Measurements from ENCODE around the gene FTH1. TPM values are rescaled to one million over a fixed set of nuclear protein-coding genes. Genes with fewer than 3 reads are reported as not detected.
A peak's percentile ranks its signal among the peaks of the same experiment; 100 is the strongest.

FTH1 gene
- total and polyA plus RNA-seq, 2 of the 13 experiments (the other 11 are each of a cell fraction or from before 2014, with no cell fraction given), result 607 to 760 TPM

DNA sequence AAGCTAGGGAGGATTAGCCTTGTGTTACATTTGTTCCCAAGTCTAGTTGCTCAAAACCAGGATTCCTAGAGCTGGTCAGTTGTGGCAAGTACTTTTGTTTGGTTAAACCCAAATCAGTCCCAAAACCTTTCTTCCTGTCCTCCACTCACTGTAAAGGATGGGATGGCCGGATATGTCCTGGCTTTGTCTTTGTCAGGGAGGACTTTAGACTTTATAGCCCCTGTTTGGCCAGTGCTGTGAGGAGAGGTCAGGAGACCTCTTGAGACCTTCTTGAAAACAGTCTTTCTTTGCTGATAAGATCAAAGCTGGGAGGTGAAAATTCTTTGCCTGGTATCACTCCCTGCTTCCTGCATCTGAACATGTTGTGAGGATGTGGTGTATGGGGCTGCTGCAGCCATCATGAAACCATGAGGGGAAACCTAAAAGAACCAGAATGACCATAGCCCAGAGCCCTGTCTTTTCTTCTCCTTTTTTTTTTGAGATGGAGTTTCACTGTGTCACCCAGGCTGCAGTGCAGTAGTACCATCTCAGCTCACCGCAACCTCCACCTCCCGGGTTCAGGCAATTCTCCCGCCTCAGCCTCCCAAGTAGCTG, 43.6 kb upstream of the FTH1 start (continued):
- TF ChIP-seq NFE2L2 (IDR thresholded peaks at IDR 0.05; ENCODE audit: low read length), result no peak
- TF ChIP-seq MEF2D (CRISPR knock-in tag; IDR thresholded peaks at IDR 0.05), result no peak
- TF ChIP-seq ZNF292 (CRISPR knock-in tag; IDR thresholded peaks at IDR 0.05; ENCODE audit: borderline replicate concordance, low read depth), result no peak
- TF ChIP-seq ZNF224 (CRISPR knock-in tag; IDR thresholded peaks at IDR 0.05), result no peak
- TF ChIP-seq KDM1A (CRISPR knock-in tag; IDR thresholded peaks at IDR 0.05), result 0 out of 2 replicates have a peak, but pooled peaks have one; percentile 48
- TF ChIP-seq SOX5 (CRISPR knock-in tag; IDR thresholded peaks at IDR 0.05; ENCODE audit: borderline replicate concordance), result peak; percentile 83
- TF ChIP-seq ZBTB20 (CRISPR knock-in tag; IDR thresholded peaks at IDR 0.05; ENCODE audit: borderline replicate concordance, low read depth), result no peak
- peak; percentile 28; the same call in 1 of the 2 replicates for TF ChIP-seq ZNF556 (CRISPR knock-in tag; IDR thresholded peaks at IDR 0.05; ENCODE audit: borderline replicate concordance)
- no peak for TF ChIP-seq HMG20A (CRISPR knock-in tag; IDR thresholded peaks at IDR 0.05; ENCODE audit: borderline replicate concordance)
- TF ChIP-seq ZNF552 (CRISPR knock-in tag; IDR thresholded peaks at IDR 0.05; ENCODE audit: borderline replicate concordance), result no peak
- no peak for TF ChIP-seq AKAP8 (CRISPR knock-in tag; IDR thresholded peaks at IDR 0.05)
- no peak for TF ChIP-seq SUZ12 (IDR thresholded peaks at IDR 0.05; ENCODE audit: low read depth, low read length)
- no peak for TF ChIP-seq ZNF12 (CRISPR knock-in tag; IDR thresholded peaks at IDR 0.05)
- no peak for TF ChIP-seq PITX1 (CRISPR knock-in tag; IDR thresholded peaks at IDR 0.05)
- no peak for TF ChIP-seq STAT5B (CRISPR knock-in tag; IDR thresholded peaks at IDR 0.05)
- no peak for TF ChIP-seq ZFP90 (CRISPR knock-in tag; IDR thresholded peaks at IDR 0.05; ENCODE audit: borderline replicate concordance)
- no peak for TF ChIP-seq ZFX (CRISPR knock-in tag; IDR thresholded peaks at IDR 0.05; ENCODE audit: low read depth)
- no peak for TF ChIP-seq ZFYVE20 (CRISPR knock-in tag; IDR thresholded peaks at IDR 0.05; ENCODE audit: borderline replicate concordance, low read depth)
- no peak for TF ChIP-seq ATRX (CRISPR knock-in tag; IDR thresholded peaks at IDR 0.05; ENCODE audit: borderline replicate concordance)
- TF ChIP-seq HOXD1 (CRISPR knock-in tag; IDR thresholded peaks at IDR 0.05), result no peak
- no peak for TF ChIP-seq AGO1 (IDR thresholded peaks at IDR 0.05; ENCODE audit: low read depth, low read length, poor library complexity, severe bottlenecking)
- TF ChIP-seq HNRNPK (IDR thresholded peaks at IDR 0.05; ENCODE audit: low read depth, low read length, poor library complexity, severe bottlenecking), result no peak
- TF ChIP-seq MTF1 (CRISPR knock-in tag; IDR thresholded peaks at IDR 0.05), result no peak
- no peak for TF ChIP-seq DBP (CRISPR knock-in tag; IDR thresholded peaks at IDR 0.05; ENCODE audit: not compliant biosample characterization)
- TF ChIP-seq ZNF543 (CRISPR knock-in tag; IDR thresholded peaks at IDR 0.05), result no peak
- no peak for TF ChIP-seq ZKSCAN8 (CRISPR knock-in tag; IDR thresholded peaks at IDR 0.05; ENCODE audit: borderline replicate concordance)
- no peak for TF ChIP-seq ZNF773 (CRISPR knock-in tag; IDR thresholded peaks at IDR 0.05; ENCODE audit: borderline replicate concordance)
- TF ChIP-seq ZNF264 (CRISPR knock-in tag; IDR thresholded peaks at IDR 0.05), result no peak
- no peak for TF ChIP-seq ZBTB33 (CRISPR knock-in tag; IDR thresholded peaks at IDR 0.05)

Data from HepG2 (cell line).